Fibroblast of lung (primary cell): Measurements from ENCODE around the gene CYP1A2. TPM values are rescaled to one million over a fixed set of nuclear protein-coding genes. Genes with fewer than 3 reads are reported as not detected.

Experiments
- DNase-seq, 2 donors: peaks; one replicate each; pipeline versions ENCODE4 v3.0.0 to v3.0.0-alpha.2; 2010; ENCODE audit warnings: low read depth in 2 of 2
- H2AFZ ChIP-seq: 2 replicates; pipeline ENCODE4 v1.5.1; 2012; ENCODE audit warnings: low read length, control low read depth, inconsistent platforms
- H3K27ac ChIP-seq: 2 replicates; pipeline ENCODE4 v1.5.1; 2011; ENCODE audit warnings: low read length, control low read depth; ENCODE audit not compliant: insufficient read depth
- H3K27me3 ChIP-seq: 2 replicates; pipeline ENCODE4 v1.5.1; 2011; ENCODE audit warnings: mild to moderate bottlenecking, low read length; ENCODE audit not compliant: control insufficient read depth, insufficient read depth
- H3K36me3 ChIP-seq: 2 replicates; pipeline ENCODE4 v1.5.1; 2011; ENCODE audit warnings: low read length; ENCODE audit not compliant: control insufficient read depth, insufficient read depth
- H3K4me1 ChIP-seq: 2 replicates; pipeline ENCODE4 v1.5.1; 2011; ENCODE audit warnings: low read length; ENCODE audit not compliant: control insufficient read depth, insufficient read depth; ENCODE audit errors: extremely low read depth
- H3K4me2 ChIP-seq: 2 replicates; pipeline ENCODE4 v1.5.1; 2011; ENCODE audit warnings: low read length, control low read depth; ENCODE audit not compliant: insufficient read depth; ENCODE audit errors: extremely low read depth
- H3K4me3 ChIP-seq, 4 experiments: fragments of 200-600 bp in 1 of 4; sonication (generic) in 1 of 4; replicated peaks in 1 of 4; 2 replicates each; pipeline ENCODE4 v1.5.1; 2011 to 2016; ENCODE audit warnings: low read length in 4 of 4, low read depth in 3 of 4, mild to moderate bottlenecking in 3 of 4, control low read depth in 2 of 4, inconsistent platforms in 1 of 4, mixed read lengths in 1 of 4; ENCODE audit not compliant: insufficient read depth in 1 of 4; ENCODE audit errors: control extremely low read depth in 1 of 4
- H3K79me2 ChIP-seq: 2 replicates; pipeline ENCODE4 v1.5.1; 2012; ENCODE audit warnings: mild to moderate bottlenecking, low read length, inconsistent platforms; ENCODE audit not compliant: control insufficient read depth, insufficient read depth
- H3K9ac ChIP-seq: 2 replicates; pipeline ENCODE4 v1.5.1; 2011; ENCODE audit warnings: mild to moderate bottlenecking, low read length, control low read depth; ENCODE audit not compliant: insufficient read depth
- H3K9me3 ChIP-seq: 2 replicates; pipeline ENCODE4 v1.5.1; 2012; ENCODE audit warnings: low read depth, low read length; ENCODE audit not compliant: control insufficient read depth, insufficient read depth
- H4K20me1 ChIP-seq: 2 replicates; pipeline ENCODE4 v1.5.1; 2011; ENCODE audit warnings: low read length; ENCODE audit not compliant: control insufficient read depth, insufficient read depth; ENCODE audit errors: extremely low read depth
- EZH2 ChIP-seq: IDR thresholded peaks from 2 replicates; pipeline ENCODE4 v1.5.1; 2012; ENCODE audit warnings: low read length, control low read depth, mild to moderate bottlenecking; ENCODE audit errors: missing control alignments
- polyA plus RNA-seq, 2 donors: library from polyadenylated mRNA; depleted of rRNA in 1 of 2; stranded (reverse) in 1 of 2; unstranded in 1 of 2; fragments of >200 nt; gene quantifications; 2 replicates each; pipeline ENCODE4 v1.2.1, GENCODE V29; 2011 to 2012; ENCODE audit warnings: missing spikeins in 1 of 2
- total RNA-seq: library from RNA; depleted of rRNA; stranded (reverse); fragments of >200 nt; gene quantifications from 2 replicates; pipeline ENCODE4 v1.2.1, GENCODE V29; 2014
- TF ChIP-seq, protein P1 (sequence below), 2 donors: IDR thresholded peaks in 1 of 2; conservative IDR thresholded peaks in 1 of 2; 1 replicate in 1 of 2; 2 replicates in 1 of 2; pipeline ENCODE4 v1.5.1; 2011 to 2012; ENCODE audit warnings: low read length in 2 of 2, control low read depth in 1 of 2, inconsistent platforms in 1 of 2, low read depth in 1 of 2, mild to moderate bottlenecking in 1 of 2

Gene CYP1A2
- total and polyA plus RNA-seq, 2 donors (not counting 1 experiment from before 2014, with no cell fraction given) = not detected

DNA sequence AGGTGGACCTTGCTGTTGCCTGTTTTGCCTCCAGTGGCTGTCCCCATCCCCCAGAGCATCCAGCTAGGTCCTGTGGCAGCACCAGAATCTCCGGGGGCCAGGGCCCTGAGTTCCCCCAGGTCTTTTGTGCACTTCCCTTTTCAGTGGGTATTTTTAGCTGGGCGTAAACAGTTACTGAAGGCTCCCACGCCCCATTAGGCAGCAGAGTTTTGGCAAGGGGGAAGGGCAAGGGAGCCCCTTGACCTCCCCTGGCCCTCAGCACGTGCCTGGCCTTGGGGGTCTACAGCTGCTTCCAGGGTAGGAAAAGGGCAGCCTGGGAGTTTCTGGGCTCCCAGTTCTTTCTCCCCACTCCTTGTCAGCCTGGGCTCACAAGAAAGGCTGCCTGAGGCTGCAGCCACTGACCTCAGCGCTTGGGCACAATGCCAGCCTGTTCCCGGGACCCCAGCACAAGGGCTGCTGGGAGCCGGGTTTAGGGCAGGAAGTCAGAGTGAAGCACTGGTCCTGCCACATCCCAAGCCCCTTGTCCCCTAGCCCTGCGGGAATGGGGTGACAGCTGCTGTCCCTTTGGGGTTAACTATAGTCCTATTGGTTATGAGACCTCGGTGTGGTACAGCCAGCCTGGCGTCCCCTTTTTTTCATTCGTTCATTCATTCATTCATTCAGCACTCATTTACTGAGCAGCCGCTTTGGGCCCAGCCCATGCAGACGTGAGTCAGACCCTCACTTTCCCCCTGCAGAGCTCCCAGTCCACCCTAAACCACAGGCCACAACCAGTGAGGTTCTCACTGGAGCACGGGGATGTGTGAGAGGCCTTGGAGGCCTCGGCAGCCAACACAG is 41.7 kb downstream of the CYP1A2 start:
- no peaks in the 10 kb centered on the region for H4K20me1 ChIP-seq
- peak; percentile 82 to 94 for DNase-seq
- no peaks in the 10 kb centered on the region for H3K27me3 ChIP-seq
- peak overlapping the region; percentile 20 for H3K9ac ChIP-seq
- no peak overlapping the region for H2AFZ ChIP-seq
- peak overlapping the region; percentile 23 for H3K4me2 ChIP-seq
- H3K9me3 ChIP-seq = no peaks in the 10 kb centered on the region
- peaks cover 79% of the 10 kb centered on the region for H3K79me2 ChIP-seq
- TF ChIP-seq, protein P1, sequence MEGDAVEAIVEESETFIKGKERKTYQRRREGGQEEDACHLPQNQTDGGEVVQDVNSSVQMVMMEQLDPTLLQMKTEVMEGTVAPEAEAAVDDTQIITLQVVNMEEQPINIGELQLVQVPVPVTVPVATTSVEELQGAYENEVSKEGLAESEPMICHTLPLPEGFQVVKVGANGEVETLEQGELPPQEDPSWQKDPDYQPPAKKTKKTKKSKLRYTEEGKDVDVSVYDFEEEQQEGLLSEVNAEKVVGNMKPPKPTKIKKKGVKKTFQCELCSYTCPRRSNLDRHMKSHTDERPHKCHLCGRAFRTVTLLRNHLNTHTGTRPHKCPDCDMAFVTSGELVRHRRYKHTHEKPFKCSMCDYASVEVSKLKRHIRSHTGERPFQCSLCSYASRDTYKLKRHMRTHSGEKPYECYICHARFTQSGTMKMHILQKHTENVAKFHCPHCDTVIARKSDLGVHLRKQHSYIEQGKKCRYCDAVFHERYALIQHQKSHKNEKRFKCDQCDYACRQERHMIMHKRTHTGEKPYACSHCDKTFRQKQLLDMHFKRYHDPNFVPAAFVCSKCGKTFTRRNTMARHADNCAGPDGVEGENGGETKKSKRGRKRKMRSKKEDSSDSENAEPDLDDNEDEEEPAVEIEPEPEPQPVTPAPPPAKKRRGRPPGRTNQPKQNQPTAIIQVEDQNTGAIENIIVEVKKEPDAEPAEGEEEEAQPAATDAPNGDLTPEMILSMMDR (conservative IDR thresholded peaks at IDR 0.05 in 1 of 2, IDR thresholded peaks at IDR 0.05 in 1 of 2; ENCODE audit: low read depth in 1 of 2, low read length in 2 of 2) = no peak
- no peak for TF ChIP-seq EZH2
- H3K27ac ChIP-seq = peak overlapping the region; percentile 59
- no peak overlapping the region for H3K4me3 ChIP-seq
- no peaks in the 10 kb centered on the region for H3K36me3 ChIP-seq
- peaks cover 55% of the 10 kb centered on the region for H3K4me1 ChIP-seq

DNA sequence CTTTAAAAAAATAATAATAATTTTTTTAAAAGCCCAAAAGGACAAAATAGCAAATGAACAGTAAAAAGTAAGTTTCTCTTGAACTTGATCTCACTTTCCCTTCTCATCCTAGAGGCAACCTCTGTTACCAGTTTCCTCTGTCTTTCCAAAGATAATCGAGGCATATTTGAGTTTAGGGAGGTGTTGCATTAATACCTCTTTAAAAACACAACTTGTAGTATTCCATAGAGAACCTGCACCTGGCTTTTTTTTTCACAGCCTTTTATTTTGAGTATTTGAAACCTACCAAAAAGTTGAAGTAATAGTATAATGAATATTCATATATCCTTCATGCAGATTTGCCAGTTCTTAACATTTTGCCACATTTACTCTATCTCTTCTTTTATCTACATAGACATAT is 42.4 kb downstream of the CYP1A2 start:
- Histone ChIP-seq H3K27me3 (no peaks in the 10 kb centered on the region), H2AFZ (no peak overlapping the region), H3K36me3 (no peaks in the 10 kb centered on the region), H3K4me2 (no peak overlapping the region), H4K20me1 (no peaks in the 10 kb centered on the region), H3K79me2 (peaks cover 74% of the 10 kb centered on the region), H3K4me3 (no peak overlapping the region), H3K4me1 (peaks cover 50% of the 10 kb centered on the region), H3K9me3 (no peaks in the 10 kb centered on the region), H3K27ac (peak overlapping the region; percentile 59), H3K9ac (no peak overlapping the region)
- DNase-seq = no peak
- no peak for TF ChIP-seq EZH2
- TF ChIP-seq, protein P1 (conservative IDR thresholded peaks at IDR 0.05 in 1 of 2, IDR thresholded peaks at IDR 0.05 in 1 of 2; ENCODE audit: low read depth in 1 of 2, low read length in 2 of 2) = no peak

DNA sequence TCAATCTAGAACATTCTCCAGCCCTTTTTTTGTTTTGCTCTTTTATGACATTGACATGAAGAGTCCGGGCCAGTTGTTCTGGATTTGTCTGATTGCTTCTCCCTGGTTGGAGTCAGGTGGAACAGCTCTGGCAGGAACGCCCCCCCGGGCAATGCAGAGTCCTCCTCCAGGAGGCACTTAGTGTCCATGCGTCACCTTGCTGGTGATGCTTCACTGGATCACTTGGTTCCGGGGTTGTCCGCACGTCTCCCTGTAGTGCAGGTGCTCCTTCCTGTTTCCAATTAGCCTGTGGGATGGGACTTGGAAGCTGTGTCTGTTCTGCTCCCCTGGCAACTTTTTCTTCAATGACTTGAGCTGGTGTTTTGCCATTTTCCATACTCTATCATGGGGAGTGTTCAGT is 43.0 kb downstream of the CYP1A2 start:
- H3K4me3 ChIP-seq = no peak overlapping the region
- H4K20me1 ChIP-seq = no peaks in the 10 kb centered on the region
- H3K27me3 ChIP-seq = no peaks in the 10 kb centered on the region
- H3K4me2 ChIP-seq = no peak overlapping the region
- H3K27ac ChIP-seq = peak overlapping the region; percentile 6
- no peak overlapping the region for H3K9ac ChIP-seq
- H2AFZ ChIP-seq = no peak overlapping the region
- H3K9me3 ChIP-seq = no peaks in the 10 kb centered on the region
- peaks cover 71% of the 10 kb centered on the region for H3K79me2 ChIP-seq
- no peak for TF ChIP-seq EZH2
- TF ChIP-seq, protein P1 (conservative IDR thresholded peaks at IDR 0.05 in 1 of 2, IDR thresholded peaks at IDR 0.05 in 1 of 2; ENCODE audit: low read depth in 1 of 2, low read length in 2 of 2) = no peak
- peaks cover 45% of the 10 kb centered on the region for H3K4me1 ChIP-seq
- H3K36me3 ChIP-seq = no peaks in the 10 kb centered on the region
- no peak for DNase-seq
